HepG2 (cell line): ENCODE data around the gene BDP1. TPM values are rescaled to one million over a fixed set of nuclear protein-coding genes. Genes with fewer than 3 reads are reported as not detected.
A peak's percentile ranks its signal among the peaks of the same experiment; 100 is the strongest.

Experiments
- ATF7 ChIP-seq, 2 experiments: fragments of 450-650 bp in 1 of 2; sonication (generic) in 1 of 2; formaldehyde crosslinking in 1 of 2; IDR thresholded peaks; 2 replicates each; pipeline versions ENCODE4 v1.4.0 to v1.6.1; 2016 to 2020; ENCODE audit warnings: antibody characterized with exemption in 1 of 2, mild to moderate bottlenecking in 1 of 2, missing genetic modification reagents in 1 of 2
- CBX5 ChIP-seq: sonication (generic); formaldehyde crosslinking; IDR thresholded peaks from 2 replicates; pipeline ENCODE4 v1.4.0; 2020; ENCODE audit warnings: missing genetic modification reagents, borderline replicate concordance
- FOXJ3 ChIP-seq: sonication (generic); formaldehyde crosslinking; IDR thresholded peaks from 2 replicates; pipeline ENCODE4 v1.4.0; 2020; ENCODE audit warnings: missing genetic modification reagents, mild to moderate bottlenecking, borderline replicate concordance
- HMGA1 ChIP-seq: sonication (generic); formaldehyde crosslinking; conservative IDR thresholded peaks from 2 replicates; pipeline ENCODE4 v1.4.0; 2020; ENCODE audit warnings: missing genetic modification reagents
- ISX ChIP-seq: sonication (generic); formaldehyde crosslinking; conservative IDR thresholded peaks from 2 replicates; pipeline ENCODE4 v1.5.0; 2020; ENCODE audit warnings: missing genetic modification reagents
- NR2F6 ChIP-seq, 2 experiments: IDR thresholded peaks; 2 replicates each; pipeline ENCODE4 v1.6.1; 2016; ENCODE audit warnings: antibody characterized with exemption in 1 of 2, mild to moderate bottlenecking in 1 of 2
- SETDB1 ChIP-seq: sonication (generic); formaldehyde crosslinking; IDR thresholded peaks from 2 replicates; pipeline ENCODE4 v1.5.1; 2020; ENCODE audit warnings: missing genetic modification reagents, mild to moderate bottlenecking, borderline replicate concordance
- SIN3B ChIP-seq: fragments of 150-350 bp; IDR thresholded peaks from 2 replicates; pipeline ENCODE4 v1.6.1; 2014; ENCODE audit warnings: low read length
- SMAD3 ChIP-seq: sonication (generic); formaldehyde crosslinking; IDR thresholded peaks from 2 replicates; pipeline ENCODE4 v1.4.0; 2020; ENCODE audit warnings: missing genetic modification reagents
- TBP ChIP-seq: sonication (generic); formaldehyde crosslinking; IDR thresholded peaks from 2 replicates; pipeline ENCODE4 v1.5.0; 2020; ENCODE audit warnings: missing genetic modification reagents
- XBP1 ChIP-seq: sonication (generic); formaldehyde crosslinking; IDR thresholded peaks from 2 replicates; pipeline ENCODE4 v1.5.0; 2020; ENCODE audit warnings: missing genetic modification reagents
- ZNF124 ChIP-seq: sonication (generic); formaldehyde crosslinking; IDR thresholded peaks from 2 replicates; pipeline ENCODE4 v1.4.0; 2020; ENCODE audit warnings: missing genetic modification reagents
- ZNF317 ChIP-seq: sonication (generic); formaldehyde crosslinking; IDR thresholded peaks from 2 replicates; pipeline ENCODE4 v1.5.0; 2020; ENCODE audit warnings: mild to moderate bottlenecking, missing genetic modification reagents
- ZNF460 ChIP-seq: sonication (generic); formaldehyde crosslinking; IDR thresholded peaks from 2 replicates; pipeline ENCODE4 v1.5.1; 2020; ENCODE audit warnings: missing genetic modification reagents, mild to moderate bottlenecking, borderline replicate concordance
- ZNF552 ChIP-seq: sonication (generic); formaldehyde crosslinking; IDR thresholded peaks from 2 replicates; pipeline ENCODE4 v1.9.0; 2022; ENCODE audit warnings: missing genetic modification reagents, mild to moderate bottlenecking, borderline replicate concordance
- polyA plus RNA-seq, 8 experiments: library from polyadenylated mRNA; depleted of rRNA in 3 of 8; stranded (reverse) in 7 of 8; unstranded in 1 of 8; fragments of >200 nt; fragmentation: Illumina TruSeq in 4 of 8; extraction: Trizol in 4 of 8; gene quantifications; 2 replicates each; pipeline versions ENCODE4 v1.2.1 to v1.2.3, GENCODE V29; 2011 to 2016; ENCODE audit warnings: low read depth in 4 of 8, missing spikeins in 1 of 8, mixed read lengths in 1 of 8; ENCODE audit not compliant: insufficient read depth in 1 of 8
- total RNA-seq, 5 experiments: library from RNA; depleted of rRNA; stranded (reverse); fragments of >200 nt; fragmentation: Illumina TruSeq; extraction: Trizol; gene quantifications; 2 replicates each; pipeline ENCODE4 v1.2.3, GENCODE V29; 2016; ENCODE audit warnings: low read depth in 1 of 5
- TF ChIP-seq, protein P1 (sequence below): sonication (generic); formaldehyde crosslinking; IDR thresholded peaks from 2 replicates; pipeline ENCODE4 v1.5.0; 2020; ENCODE audit warnings: mild to moderate bottlenecking, missing genetic modification reagents, moderate library complexity
- TF ChIP-seq, protein P2 (sequence below): sonication (generic); formaldehyde crosslinking; IDR thresholded peaks from 2 replicates; pipeline ENCODE4 v1.4.0; 2020; ENCODE audit warnings: mild to moderate bottlenecking, missing genetic modification reagents
- TF ChIP-seq, protein P3 (sequence below): sonication (generic); formaldehyde crosslinking; IDR thresholded peaks from 2 replicates; pipeline ENCODE4 v1.8.1; 2023; ENCODE audit warnings: missing genetic modification reagents, inconsistent platforms, borderline replicate concordance
- TF ChIP-seq, protein P4 (sequence below): IDR thresholded peaks from 2 replicates; pipeline ENCODE4 v1.6.1; 2016
- TF ChIP-seq, protein P5 (sequence below): sonication (generic); formaldehyde crosslinking; IDR thresholded peaks from 2 replicates; pipeline ENCODE4 v1.8.1; 2023; ENCODE audit warnings: mild to moderate bottlenecking, moderate library complexity, missing genetic modification reagents

BDP1 gene
- total and polyA plus RNA-seq, 2 of the 13 experiments (the other 11 are each of a cell fraction or from before 2014, with no cell fraction given) = 10.2 to 22.4 TPM

DNA sequence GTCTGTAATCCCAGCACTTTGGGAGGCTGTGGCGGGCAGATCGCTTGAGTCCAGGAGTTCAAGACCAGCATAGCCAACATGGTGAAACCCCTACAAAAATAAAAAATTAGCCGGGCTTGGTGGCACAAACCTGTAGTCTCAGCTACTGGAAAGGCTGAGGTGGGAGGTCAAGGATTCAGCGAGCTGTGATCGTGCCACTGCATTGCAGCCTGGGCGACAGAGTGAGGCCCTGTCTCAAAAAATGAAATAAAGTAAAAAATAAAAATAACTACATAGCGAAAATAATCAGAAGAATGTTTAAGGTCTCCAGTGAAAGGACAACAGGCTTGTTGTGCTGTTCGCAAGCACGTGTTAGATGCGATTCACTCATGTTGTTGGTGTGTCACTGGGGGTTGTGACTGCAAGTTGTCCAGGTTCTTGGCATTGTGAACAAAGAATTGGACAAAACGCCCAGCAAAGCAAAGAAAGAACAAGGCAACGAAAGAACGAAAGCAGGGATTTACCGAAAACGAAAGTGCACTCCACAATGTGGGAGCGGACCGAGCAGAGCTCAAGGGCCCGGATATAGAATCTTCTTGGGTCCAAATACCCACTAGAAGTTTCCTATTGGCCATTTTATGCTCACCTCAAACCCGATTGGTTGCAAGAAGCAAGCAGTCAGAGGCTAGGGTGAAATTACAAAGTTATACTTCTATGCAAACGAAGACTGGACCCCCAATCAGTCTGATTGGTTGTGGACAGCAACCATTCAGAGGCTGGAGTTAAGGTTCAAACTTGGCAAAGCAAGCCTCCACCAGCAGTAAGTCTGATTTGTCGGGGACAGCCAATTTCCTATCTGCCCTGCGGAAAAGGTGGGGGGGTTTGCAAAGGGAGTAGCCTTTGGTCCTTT lies 130.8 kb downstream of the BDP1 start (continued):
- TF ChIP-seq, protein P1, sequence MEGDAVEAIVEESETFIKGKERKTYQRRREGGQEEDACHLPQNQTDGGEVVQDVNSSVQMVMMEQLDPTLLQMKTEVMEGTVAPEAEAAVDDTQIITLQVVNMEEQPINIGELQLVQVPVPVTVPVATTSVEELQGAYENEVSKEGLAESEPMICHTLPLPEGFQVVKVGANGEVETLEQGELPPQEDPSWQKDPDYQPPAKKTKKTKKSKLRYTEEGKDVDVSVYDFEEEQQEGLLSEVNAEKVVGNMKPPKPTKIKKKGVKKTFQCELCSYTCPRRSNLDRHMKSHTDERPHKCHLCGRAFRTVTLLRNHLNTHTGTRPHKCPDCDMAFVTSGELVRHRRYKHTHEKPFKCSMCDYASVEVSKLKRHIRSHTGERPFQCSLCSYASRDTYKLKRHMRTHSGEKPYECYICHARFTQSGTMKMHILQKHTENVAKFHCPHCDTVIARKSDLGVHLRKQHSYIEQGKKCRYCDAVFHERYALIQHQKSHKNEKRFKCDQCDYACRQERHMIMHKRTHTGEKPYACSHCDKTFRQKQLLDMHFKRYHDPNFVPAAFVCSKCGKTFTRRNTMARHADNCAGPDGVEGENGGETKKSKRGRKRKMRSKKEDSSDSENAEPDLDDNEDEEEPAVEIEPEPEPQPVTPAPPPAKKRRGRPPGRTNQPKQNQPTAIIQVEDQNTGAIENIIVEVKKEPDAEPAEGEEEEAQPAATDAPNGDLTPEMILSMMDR (CRISPR knock-in tag) = no peak
- TF ChIP-seq SIN3B (no peak; the same call in 1 of the 2 replicates), ISX (no peak), HMGA1 (CRISPR knock-in tag) (no peak), ATF7 (IDR thresholded peaks at IDR 0.05) (no peak), ATF7 (CRISPR knock-in tag; IDR thresholded peaks at IDR 0.05) (no peak), NR2F6 (IDR thresholded peaks at IDR 0.05) (no peak), NR2F6 (CRISPR knock-in tag; IDR thresholded peaks at IDR 0.05) (no peak), SMAD3 (CRISPR knock-in tag) (no peak), ZNF460 (no peak), FOXJ3 (CRISPR knock-in tag) (peak; percentile 26; the same call in 1 of the 2 replicates), ZNF552 (CRISPR knock-in tag) (no peak), CBX5 (CRISPR knock-in tag) (0 out of 2 replicates have a peak, but pooled peaks have one; percentile 1), XBP1 (CRISPR knock-in tag) (no peak), SETDB1 (no peak), TBP (CRISPR knock-in tag) (no peak), ZNF124 (CRISPR knock-in tag) (no peak), ZNF317 (CRISPR knock-in tag) (no peak)
- TF ChIP-seq, protein P2, sequence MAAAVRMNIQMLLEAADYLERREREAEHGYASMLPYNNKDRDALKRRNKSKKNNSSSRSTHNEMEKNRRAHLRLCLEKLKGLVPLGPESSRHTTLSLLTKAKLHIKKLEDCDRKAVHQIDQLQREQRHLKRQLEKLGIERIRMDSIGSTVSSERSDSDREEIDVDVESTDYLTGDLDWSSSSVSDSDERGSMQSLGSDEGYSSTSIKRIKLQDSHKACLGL (CRISPR knock-in tag) = no peak
- TF ChIP-seq, protein P3, sequence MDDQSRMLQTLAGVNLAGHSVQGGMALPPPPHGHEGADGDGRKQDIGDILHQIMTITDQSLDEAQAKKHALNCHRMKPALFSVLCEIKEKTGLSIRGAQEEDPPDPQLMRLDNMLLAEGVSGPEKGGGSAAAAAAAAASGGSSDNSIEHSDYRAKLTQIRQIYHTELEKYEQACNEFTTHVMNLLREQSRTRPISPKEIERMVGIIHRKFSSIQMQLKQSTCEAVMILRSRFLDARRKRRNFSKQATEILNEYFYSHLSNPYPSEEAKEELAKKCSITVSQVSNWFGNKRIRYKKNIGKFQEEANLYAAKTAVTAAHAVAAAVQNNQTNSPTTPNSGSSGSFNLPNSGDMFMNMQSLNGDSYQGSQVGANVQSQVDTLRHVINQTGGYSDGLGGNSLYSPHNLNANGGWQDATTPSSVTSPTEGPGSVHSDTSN = no peak
- TF ChIP-seq, protein P4, sequence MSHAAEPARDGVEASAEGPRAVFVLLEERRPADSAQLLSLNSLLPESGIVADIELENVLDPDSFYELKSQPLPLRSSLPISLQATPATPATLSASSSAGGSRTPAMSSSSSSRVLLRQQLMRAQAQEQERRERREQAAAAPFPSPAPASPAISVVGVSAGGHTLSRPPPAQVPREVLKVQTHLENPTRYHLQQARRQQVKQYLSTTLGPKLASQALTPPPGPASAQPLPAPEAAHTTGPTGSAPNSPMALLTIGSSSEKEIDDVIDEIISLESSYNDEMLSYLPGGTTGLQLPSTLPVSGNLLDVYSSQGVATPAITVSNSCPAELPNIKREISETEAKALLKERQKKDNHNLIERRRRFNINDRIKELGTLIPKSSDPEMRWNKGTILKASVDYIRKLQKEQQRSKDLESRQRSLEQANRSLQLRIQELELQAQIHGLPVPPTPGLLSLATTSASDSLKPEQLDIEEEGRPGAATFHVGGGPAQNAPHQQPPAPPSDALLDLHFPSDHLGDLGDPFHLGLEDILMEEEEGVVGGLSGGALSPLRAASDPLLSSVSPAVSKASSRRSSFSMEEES (CRISPR knock-in tag) = no peak
- TF ChIP-seq, protein P5, sequence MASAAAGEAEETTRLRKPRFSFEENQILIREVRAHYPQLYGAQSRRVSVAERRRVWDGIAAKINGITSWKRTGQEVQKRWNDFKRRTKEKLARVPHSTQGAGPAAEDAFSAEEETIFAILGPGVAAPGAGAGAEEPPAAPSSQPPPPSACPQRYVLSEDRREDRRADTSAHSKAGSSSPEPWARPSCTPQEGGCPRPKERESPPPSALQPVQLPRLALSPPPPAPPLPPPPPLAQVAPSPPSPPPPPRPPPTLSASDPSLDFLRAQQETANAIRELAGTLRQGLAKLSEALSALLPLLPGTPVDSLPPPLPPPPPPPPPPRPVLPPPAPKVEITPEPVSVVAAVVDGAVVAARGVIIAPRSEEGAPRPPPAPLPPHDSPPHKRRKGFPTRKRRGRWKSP (CRISPR knock-in tag) = 0 out of 2 replicates have a peak, but pooled peaks have one; percentile 20
